Sigmoid colon (tissue), 7 donors: ENCODE measurements around the gene MTPN. TPM values are rescaled to one million over a fixed set of nuclear protein-coding genes. Genes with fewer than 3 reads are reported as not detected.

Experiments used
- DNase-seq: peaks from one replicate; pipeline ENCODE4 v3.0.0-alpha.2; 2019
- H3K27ac ChIP-seq, 4 donors: fragments of 200-600 bp; sonication (generic); one replicate each; pipeline ENCODE4 v1.5.1; 2016 to 2019; ENCODE audit warnings: mild to moderate bottlenecking in 1 of 4
- H3K27me3 ChIP-seq, 3 donors: fragments of 200-600 bp; sonication (generic); one replicate each; pipeline ENCODE4 v1.5.1; 2019; ENCODE audit warnings: mild to moderate bottlenecking in 1 of 3
- H3K36me3 ChIP-seq, 4 donors: fragments of 200-600 bp; sonication (generic); one replicate each; pipeline ENCODE4 v1.5.1; 2016 to 2019
- H3K4me1 ChIP-seq, 4 donors: fragments of 200-600 bp; sonication (generic); one replicate each; pipeline ENCODE4 v1.5.1; 2017 to 2019
- H3K4me3 ChIP-seq, 4 donors: fragments of 200-600 bp; sonication (generic); one replicate each; pipeline ENCODE4 v1.5.1; 2017 to 2019; ENCODE audit warnings: mild to moderate bottlenecking in 2 of 4, moderate library complexity in 1 of 4
- H3K9me3 ChIP-seq, 4 donors: fragments of 200-600 bp in 3 of 4; sonication (generic) in 3 of 4; one replicate each; pipeline versions ENCODE4 v1.5.1 to v1.6.1; 2013 to 2019
- CTCF ChIP-seq, 4 experiments: fragments of 450-650 bp in 3 of 4; fragments of 200-600 bp in 1 of 4; IDR thresholded peaks; one replicate each; pipeline ENCODE4 v1.5.1; 2016 to 2019; ENCODE audit warnings: antibody characterized with exemption in 4 of 4, mild to moderate bottlenecking in 3 of 4, moderate library complexity in 2 of 4
- EP300 ChIP-seq, 4 donors: sonication (generic); formaldehyde crosslinking; IDR thresholded peaks; one replicate each; pipeline ENCODE4 v1.6.1; 2017; ENCODE audit warnings: antibody characterized with exemption in 4 of 4
- POLR2A ChIP-seq, 2 donors: fragments of 450-650 bp; IDR thresholded peaks; one replicate each; pipeline ENCODE4 v1.6.1; 2016; ENCODE audit warnings: antibody characterized with exemption in 2 of 2, mild to moderate bottlenecking in 2 of 2, moderate library complexity in 2 of 2
- POLR2AphosphoS5 ChIP-seq, 4 donors: sonication (generic); formaldehyde crosslinking; IDR thresholded peaks; one replicate each; pipeline ENCODE4 v1.6.1; 2017; ENCODE audit warnings: antibody characterized with exemption in 4 of 4
- WGBS, 2 donors: extraction: QIAGEN DNeasy Blood & Tissue Kit; methylation state at CpG; one replicate each; pipeline ENCODE4 v1.1.7; 2013; 5-methylcytosine and 5-hydroxymethylcytosine counted together
- intact Hi-C: fragments of 100-400 bp; cut with DNase I; formaldehyde crosslinking; loops from one replicate; pipeline ENCODE4 v1.15.1; 2023
- polyA plus RNA-seq, 3 donors: library from polyadenylated mRNA; stranded (reverse); fragments of 200-250 nt; gene quantifications; one replicate each; pipeline ENCODE4 v1.2.3, GENCODE V29; 2013
- total RNA-seq, 4 donors: library from RNA; depleted of rRNA; stranded (reverse); fragments of >200 nt; gene quantifications; one replicate each; pipeline ENCODE4 v1.1.0, GENCODE V29; 2016
- donor health status: healthy with polysubstance abuse.
- donor health status: Bipolar disorder and iron deficiency.
- donor health status: healthy.

The MTPN gene
- total and polyA plus RNA-seq, 7 donors, result 65.5 to 96.7 (median 79.5) TPM

- no peaks in the 10 kb centered on the region for H3K9me3 ChIP-seq
- no peaks in the 10 kb centered on the region for H3K27me3 ChIP-seq
- H3K27ac ChIP-seq, result no peak overlapping the region
- H3K4me1 ChIP-seq, result peaks cover 0 to 45% (median 14%) of the 10 kb centered on the region in 4 donors
- H3K4me3 ChIP-seq, result no peak overlapping the region
- WGBS, 2 donors, result 56 to 77% methylated on average over 3 of the region's 3 CpGs
- intact Hi-C loops, result no loop called here
- TF ChIP-seq POLR2A (IDR thresholded peaks at IDR 0.05) (no peak), POLR2AphosphoS5 (IDR thresholded peaks at IDR 0.05) (no peak), CTCF (IDR thresholded peaks at IDR 0.05) (no peak), EP300 (IDR thresholded peaks at IDR 0.05) (no peak)
- no peak for DNase-seq
- peaks cover 0 to 30% (median 0%) of the 10 kb centered on the region in 4 donors for H3K36me3 ChIP-seq
These were observed 30.7 kb downstream of the MTPN start for GRCh38 chr7:135946289-135947055.

GRCh38 chr7:135944753-135945152, 32.4 kb downstream of the MTPN start:
- Histone ChIP-seq H3K9me3 (no peaks in the 10 kb centered on the region), H3K4me3 (no peak overlapping the region), H3K4me1 (peaks cover 0 to 45% (median 11%) of the 10 kb centered on the region in 4 donors), H3K36me3 (peaks cover 0 to 13% (median 0%) of the 10 kb centered on the region in 4 donors), H3K27me3 (no peaks in the 10 kb centered on the region), H3K27ac (no peak overlapping the region)
- WGBS, 2 donors, result 91 to 96% methylated on average over 2 of the region's 2 CpGs
- TF ChIP-seq POLR2AphosphoS5 (IDR thresholded peaks at IDR 0.05) (no peak), CTCF (IDR thresholded peaks at IDR 0.05) (no peak), EP300 (IDR thresholded peaks at IDR 0.05) (no peak), POLR2A (IDR thresholded peaks at IDR 0.05) (no peak)
- intact Hi-C loops, result no loop called here
- no peak for DNase-seq

GRCh38 chr7:135943134-135943879, 33.9 kb downstream of the MTPN start:
- no peaks in the 10 kb centered on the region for H3K27me3 ChIP-seq
- intact Hi-C loops, result no loop called here
- 60 to 63% methylated on average over 3 of the region's 3 CpGs for WGBS, 2 donors
- H3K9me3 ChIP-seq, result no peaks in the 10 kb centered on the region
- H3K4me1 ChIP-seq, result peaks cover 0 to 41% (median 8%) of the 10 kb centered on the region in 4 donors
- no peak overlapping the region for H3K27ac ChIP-seq
- no peak for DNase-seq
- no peak overlapping the region for H3K4me3 ChIP-seq
- TF ChIP-seq POLR2A (IDR thresholded peaks at IDR 0.05) (no peak), EP300 (IDR thresholded peaks at IDR 0.05) (no peak), POLR2AphosphoS5 (IDR thresholded peaks at IDR 0.05) (no peak), CTCF (IDR thresholded peaks at IDR 0.05) (no peak)
- H3K36me3 ChIP-seq, result no peaks in the 10 kb centered on the region

GRCh38 chr7:135942614-135943013, 34.5 kb downstream of the MTPN start:
- intact Hi-C loops, result no loop called here
- Histone ChIP-seq H3K4me3 (no peak overlapping the region), H3K27me3 (no peaks in the 10 kb centered on the region), H3K36me3 (no peaks in the 10 kb centered on the region), H3K27ac (no peak overlapping the region), H3K4me1 (peaks cover 0 to 43% (median 10%) of the 10 kb centered on the region in 4 donors), H3K9me3 (no peaks in the 10 kb centered on the region)
- no peak for TF ChIP-seq CTCF (IDR thresholded peaks at IDR 0.05)
- no peak for TF ChIP-seq EP300 (IDR thresholded peaks at IDR 0.05)
- no peak for TF ChIP-seq POLR2AphosphoS5 (IDR thresholded peaks at IDR 0.05)
- TF ChIP-seq POLR2A (IDR thresholded peaks at IDR 0.05), result no peak
- 88 to 91% methylated on average over 2 of the region's 2 CpGs for WGBS, 2 donors
- no peak for DNase-seq
